Urinary bladder (tissue), 2 donors: ENCODE measurements around the gene NDFIP1. TPM values are rescaled to one million over a fixed set of nuclear protein-coding genes. Genes with fewer than 3 reads are reported as not detected.

Experiments used
- polyA plus RNA-seq: library from polyadenylated mRNA; stranded (reverse); fragments of 200-250 nt; gene quantifications from one replicate; pipeline ENCODE4 v1.2.3, GENCODE V29; 2013
- total RNA-seq: library from RNA; depleted of rRNA; stranded (reverse); fragments of >200 nt; gene quantifications from one replicate; pipeline ENCODE4 v1.2.3, GENCODE V29; 2014
- donor health status: healthy.

Gene NDFIP1
- total and polyA plus RNA-seq, 2 donors = 86.2 to 88.2 TPM

Other genes with a start within 250 kb of the NDFIP1 start
- gene PCDH1, start 230.4 kb upstream of the NDFIP1 start, total RNA-seq = 21.1 TPM
- 22.5 TPM for gene PCDH1, start 230.4 kb upstream of the NDFIP1 start, polyA plus RNA-seq
- gene DELE1, start 184.9 kb upstream of the NDFIP1 start, total RNA-seq = 55.9 TPM
- gene DELE1, start 184.9 kb upstream of the NDFIP1 start, polyA plus RNA-seq = 50.5 TPM
- gene PCDH12, start 150.6 kb upstream of the NDFIP1 start, total RNA-seq = 14.6 TPM
- 2.5 TPM for gene PCDH12, start 150.6 kb upstream of the NDFIP1 start, polyA plus RNA-seq
- 69.7 TPM for gene RNF14, start 139.7 kb upstream of the NDFIP1 start, total RNA-seq
- gene RNF14, start 139.7 kb upstream of the NDFIP1 start, polyA plus RNA-seq = 51.9 TPM
- 30.9 TPM for gene GNPDA1, start 95.8 kb upstream of the NDFIP1 start, total RNA-seq
- 33.8 TPM for gene GNPDA1, start 95.8 kb upstream of the NDFIP1 start, polyA plus RNA-seq
- 8.6 TPM for gene SPRY4, start 216.2 kb downstream of the NDFIP1 start, total RNA-seq
- gene SPRY4, start 216.2 kb downstream of the NDFIP1 start, polyA plus RNA-seq = 11.6 TPM